Activated CD8-positive, alpha-beta memory T cell treated with anti-CD3 and anti-CD28 coated beads, Interleukin-2, amount 50 U/mL, for 48 hours (primary cell): ENCODE results near the gene GLRA1.
"Not testable (repeated sequence)": the region's sequence is repeated elsewhere in the genome, so short reads cannot be mapped to it uniquely, and the experiment has no call there.

ENCODE experiments used
- DNase-seq: peaks from one replicate; pipeline ENCODE4 v3.0.0-alpha.2; 2020

The GLRA1 gene

DNA sequence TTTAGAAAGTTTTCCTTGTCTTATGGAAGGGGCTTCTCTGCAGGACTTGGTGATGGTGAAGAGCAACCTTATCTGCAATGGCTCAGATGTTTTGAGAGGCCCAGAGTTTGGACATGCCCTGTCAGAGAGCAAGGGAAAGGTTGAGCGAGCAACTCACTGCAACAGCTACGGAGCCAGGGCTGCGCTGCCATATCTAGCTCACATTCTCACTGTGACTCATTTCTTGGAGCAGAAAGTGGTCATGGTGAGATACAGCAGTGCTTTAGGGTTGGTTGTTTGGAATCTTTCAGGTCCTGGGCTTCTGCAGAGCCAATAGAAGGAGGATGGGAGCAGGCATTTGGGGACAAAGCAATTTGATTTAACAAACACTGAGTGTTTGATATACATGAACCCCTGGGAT is 12.3 kb downstream of the GLRA1 start:
- DNase-seq = no peak

DNA sequence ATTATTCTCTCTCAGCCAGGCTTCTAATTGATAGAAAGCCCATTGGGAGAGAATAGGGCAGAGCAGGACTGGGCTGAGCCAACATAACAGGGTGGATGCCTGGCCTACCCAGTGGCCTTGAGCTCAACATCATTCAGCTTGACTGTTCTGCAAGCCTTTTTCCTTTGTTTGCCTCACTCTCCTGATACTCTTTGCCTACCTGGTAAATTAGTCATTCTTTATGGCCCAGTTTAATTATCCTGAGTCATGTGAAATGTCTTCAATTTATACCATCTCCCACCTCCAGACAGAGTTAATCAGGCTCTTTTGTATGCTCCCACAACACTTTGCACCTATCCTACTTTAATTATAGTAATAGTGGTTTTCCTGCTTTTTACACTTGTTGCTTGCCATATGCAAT is 13.6 kb downstream of the GLRA1 start:
- DNase-seq = no peak

DNA sequence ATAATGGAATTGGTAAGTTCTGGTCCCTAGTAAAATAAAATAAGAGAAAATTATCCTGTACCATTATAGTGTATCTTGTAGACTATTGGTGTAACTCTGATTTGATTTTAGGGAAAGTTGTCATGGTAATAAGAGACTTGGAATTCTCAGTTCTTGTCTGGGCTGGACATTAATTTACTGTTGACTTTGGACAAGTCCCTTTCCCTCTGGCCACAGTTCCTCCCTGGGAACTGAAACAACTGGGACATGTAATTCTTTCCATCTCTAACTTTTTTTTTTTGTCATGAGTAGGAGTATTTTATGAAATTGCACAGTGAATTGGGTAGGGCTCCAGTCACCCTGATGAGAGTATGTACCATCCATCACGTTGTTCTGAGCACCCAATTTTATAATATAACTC is 15.0 kb downstream of the GLRA1 start:
- no peak for DNase-seq

DNA sequence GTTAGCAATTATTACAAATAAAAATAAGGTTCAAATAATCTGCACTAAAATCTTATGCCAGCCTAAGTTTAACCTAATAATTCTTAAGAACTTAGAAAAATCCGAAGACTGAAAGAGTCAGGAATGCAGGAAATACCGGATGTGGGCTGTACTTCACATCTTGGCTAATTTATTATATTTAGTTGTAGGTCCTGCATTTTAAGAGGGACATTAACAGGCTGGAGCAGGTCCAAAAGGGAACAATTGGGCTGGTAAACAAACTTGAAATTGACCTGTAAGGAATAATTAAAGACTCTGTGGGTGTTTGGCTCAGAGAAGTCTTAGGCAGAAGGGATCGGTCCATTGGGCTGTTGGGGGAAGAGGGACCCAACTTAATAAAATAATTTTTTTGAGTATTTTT is 18.4 kb downstream of the GLRA1 start:
- no peak for DNase-seq

DNA sequence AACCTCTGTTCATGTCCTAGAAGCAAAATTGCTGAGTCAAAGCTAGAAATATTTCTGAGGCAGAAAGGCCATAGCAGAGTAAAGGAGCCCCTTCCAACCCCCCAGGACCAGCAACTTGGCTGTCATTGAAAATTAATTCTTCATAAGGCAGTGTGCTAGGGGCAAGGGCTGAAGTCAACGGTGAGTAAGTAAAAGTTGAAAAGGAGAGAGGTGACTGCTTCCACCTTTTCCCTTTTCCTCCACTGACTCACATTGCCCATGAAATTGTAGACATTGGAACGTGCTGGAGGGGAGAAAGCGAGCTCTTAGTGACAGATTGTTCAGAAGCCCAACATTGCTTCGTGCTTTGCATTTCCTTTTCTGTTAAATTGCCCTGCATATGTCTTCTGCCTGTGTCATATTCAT is 19.1 kb downstream of the GLRA1 start:
- DNase-seq = no peak

DNA sequence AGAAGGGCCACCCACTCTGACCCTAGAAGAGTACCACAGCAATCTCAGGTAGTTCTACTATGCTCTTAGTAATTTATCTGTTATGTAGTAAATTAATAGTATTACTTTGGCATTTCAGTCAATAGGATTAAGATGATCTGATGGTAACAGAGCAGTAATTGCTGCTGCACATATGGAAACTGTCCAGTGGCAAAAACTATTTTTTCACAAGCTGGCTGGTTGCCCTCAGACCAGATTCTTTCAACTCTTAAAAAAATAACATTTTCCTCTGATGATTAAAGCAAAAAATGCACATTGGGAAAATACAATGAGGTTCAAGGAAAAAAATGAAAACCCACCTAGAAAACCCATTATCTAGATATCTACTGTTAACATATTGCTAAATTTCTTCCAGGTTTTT is 19.7 kb downstream of the GLRA1 start:
- no peak for DNase-seq

DNA sequence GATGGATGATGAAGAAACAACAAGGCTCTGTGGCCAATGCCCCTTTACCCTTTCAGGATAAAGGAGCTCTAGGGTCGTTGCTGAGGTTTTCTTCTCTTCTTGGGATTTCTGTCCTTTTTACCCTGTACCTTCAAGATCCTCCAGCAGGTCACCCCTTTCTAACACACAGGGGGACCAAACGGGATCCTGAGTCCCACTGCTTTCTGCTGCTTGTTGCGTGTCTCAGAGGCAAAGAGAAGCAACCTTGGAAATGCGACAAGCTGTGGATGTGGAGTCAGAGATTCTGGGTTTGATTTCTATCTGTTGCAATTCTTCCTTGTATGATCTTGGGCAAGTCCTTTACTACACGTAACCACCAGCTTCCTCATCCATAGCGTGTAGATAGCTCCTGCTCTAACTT is 20.5 kb downstream of the GLRA1 start:
- no peak for DNase-seq

DNA sequence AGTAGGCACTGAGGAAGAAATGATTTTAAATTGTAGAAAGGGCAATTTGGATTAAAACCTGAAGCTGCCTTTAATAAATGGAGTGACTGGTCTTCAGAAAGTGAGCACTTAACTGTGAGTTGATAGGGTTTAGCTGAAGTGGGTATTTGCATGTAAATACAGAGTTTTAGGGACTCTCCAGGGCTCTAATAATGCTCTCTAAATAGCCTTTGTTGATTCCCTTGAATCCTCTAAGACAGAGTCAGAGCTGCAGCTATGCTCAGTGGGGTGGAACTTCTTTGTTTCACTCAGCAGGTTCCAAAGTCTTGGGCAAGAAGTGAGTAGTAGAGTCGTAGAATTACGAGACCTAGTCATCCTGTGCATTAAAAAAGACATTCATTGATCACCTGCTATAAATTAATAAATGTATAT is 21.4 kb downstream of the GLRA1 start:
- no peak for DNase-seq

DNA sequence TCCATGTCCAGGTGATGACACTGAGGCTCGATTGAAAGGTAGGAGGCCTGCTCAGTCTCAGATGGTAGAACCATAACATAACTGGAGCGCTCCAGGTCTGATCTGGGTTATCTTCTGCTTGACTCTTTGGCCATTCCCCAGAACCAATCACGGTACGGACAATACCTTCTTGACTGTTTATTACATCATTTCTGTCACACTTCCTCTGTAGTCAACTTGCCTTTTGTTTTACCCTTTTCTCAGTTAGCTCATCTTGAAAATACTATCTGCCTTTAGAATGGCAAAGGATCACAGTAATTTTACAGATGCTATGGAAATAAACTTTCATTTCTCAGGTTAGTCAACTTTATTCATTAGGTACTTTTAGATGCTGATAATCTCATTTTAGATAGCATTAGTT is 22.4 kb downstream of the GLRA1 start:
- DNase-seq = no peak

DNA sequence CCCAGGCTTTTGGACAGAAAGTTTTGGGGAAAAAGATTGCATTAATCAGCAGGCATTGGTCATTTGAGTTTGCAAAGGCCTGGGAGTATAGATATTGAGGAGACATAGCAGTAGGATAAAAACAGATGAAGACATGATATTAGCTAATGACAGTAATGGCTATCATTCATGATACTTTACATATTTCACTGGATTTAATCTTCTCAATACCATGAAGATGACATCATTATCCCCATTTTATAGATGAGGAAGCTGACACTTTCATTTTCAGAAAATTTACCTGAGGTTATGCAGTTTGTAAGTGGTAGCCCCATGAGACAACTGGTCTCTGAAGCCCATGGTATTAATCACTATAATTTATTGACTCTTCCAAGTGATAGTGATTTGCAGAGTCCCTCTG is 23.0 kb downstream of the GLRA1 start:
- no peak for DNase-seq

DNA sequence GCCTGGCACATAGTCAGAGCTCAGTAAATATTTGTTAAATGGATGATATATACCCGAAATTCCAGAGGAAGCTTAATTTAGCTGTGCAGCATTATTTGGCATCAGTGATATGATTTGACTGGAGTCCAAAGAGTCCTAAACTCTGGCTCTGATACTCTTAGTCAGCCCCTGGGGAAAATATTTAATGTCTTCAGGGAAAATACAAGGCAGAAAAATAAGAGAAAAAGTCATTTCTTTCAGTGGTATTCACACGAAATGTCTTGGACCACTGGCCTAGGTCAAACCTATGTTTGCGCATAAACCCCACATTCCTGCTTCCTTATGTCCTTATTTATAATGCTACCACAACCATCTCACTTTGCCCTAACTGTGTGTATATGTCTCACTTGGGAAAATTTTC is 23.8 kb downstream of the GLRA1 start:
- no peak for DNase-seq

DNA sequence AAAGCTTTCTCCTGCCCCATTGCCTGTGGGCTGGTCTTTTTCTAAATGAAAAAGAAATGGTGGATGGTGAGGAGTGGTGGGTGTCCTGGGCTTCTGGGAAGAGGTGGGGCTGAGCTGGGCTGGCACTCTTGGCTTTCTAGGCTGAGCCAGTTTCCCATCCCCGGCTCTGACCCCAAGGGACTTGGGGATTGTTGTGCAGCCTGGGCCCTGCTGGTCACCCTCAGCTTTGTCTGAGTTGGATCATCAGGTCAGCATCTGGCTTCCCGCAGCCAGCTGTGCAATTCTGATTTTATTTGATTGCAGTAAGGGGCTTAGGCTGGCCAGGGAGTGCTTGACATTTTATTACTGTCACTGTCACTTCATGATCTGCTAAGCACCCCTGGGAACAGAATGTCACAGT is 25.3 kb downstream of the GLRA1 start:
- DNase-seq = no peak

DNA sequence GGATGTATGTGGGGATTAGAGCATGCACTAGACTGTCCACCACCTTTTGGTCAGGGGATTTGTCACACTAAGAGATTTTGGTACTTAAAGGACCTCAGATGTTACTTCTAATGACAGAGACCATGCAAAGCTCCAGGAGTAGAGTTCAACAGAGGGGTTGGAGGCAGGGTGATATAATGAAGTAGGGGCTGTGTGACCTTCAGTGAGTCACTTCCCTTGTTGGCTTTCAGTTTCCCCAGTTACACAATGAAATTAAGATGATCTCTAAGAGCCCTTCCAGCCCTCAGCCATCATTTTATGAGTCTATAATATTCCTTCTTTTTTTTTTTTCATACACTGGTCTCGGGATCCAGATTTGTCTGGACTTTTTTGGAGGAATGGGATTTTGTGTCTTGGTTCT is 26.8 kb downstream of the GLRA1 start:
- no peak for DNase-seq

DNA sequence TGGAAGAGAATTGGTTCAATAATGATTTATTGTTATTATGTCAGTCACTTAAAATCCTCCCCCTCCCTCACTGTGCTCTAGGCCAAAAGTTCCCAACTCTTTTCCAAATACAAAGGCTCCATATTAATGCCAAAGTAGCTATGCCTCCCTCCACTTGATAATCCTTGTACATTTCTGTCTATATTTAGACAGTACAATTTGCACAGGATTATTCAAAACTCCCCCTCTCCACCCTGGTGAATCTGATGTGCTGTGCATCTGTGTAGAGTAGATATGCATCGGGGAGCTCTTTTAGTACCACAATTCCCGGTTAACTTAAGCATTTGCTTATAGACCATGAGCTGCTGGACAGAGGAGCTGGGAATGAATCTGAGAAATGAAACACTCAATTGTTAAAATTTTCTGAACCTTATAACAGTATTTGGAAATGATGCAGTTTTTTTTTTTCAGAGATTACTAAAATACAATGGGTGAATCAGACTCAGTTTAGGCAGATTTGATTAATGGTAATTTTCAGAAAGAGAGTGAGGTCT is 27.6 kb downstream of the GLRA1 start:
- DNase-seq = no peak

DNA sequence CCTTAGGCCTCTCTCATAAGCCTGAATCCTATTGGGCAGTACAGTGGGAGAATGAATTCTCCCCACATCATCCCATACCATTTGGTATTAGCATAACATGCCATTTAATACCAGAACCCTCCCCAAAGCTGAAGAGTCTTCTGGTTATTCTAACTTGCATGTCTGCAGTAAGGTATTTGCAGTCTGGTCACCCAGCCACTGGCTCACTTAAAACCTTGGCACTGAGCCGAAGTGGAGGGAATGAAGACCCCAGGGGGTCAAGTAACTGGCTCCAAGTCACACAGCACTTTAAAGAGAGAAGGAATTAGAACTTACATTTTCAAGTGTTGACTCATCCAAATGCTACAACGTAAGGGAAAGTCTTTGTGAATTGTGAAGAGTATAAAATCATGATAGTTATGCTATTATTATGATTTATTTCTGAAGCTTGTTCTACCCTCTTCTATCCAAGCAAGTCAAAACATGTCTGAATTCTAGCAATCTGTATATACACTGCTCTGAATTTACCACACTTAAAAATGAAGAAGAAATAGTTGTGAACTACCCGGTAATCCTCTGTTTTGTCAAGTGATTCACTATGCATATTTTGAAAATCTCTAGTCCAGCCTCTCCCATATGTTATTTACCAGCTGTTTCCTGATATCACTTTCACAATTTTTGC is 28.5 kb downstream of the GLRA1 start:
- DNase-seq = no peak

DNA sequence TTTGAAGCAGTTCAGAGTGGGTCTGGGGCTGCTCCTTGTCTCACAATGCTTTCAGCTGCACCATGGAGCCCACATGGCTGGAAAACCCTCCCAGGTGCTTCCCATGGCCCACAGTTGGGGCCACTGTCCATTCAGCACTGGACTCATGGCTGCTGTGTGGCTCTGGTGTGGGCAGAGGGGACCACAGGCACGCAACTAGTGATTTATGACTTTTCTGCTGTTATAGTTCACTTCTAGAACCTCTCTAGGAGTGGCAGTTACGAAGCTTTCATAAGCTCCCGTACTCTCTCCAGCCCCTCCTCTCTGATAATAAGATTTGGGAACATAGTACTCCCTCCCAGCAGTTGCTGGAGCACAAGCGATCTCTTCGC is 29.0 kb downstream of the GLRA1 start:
- DNase-seq = no peak

DNA sequence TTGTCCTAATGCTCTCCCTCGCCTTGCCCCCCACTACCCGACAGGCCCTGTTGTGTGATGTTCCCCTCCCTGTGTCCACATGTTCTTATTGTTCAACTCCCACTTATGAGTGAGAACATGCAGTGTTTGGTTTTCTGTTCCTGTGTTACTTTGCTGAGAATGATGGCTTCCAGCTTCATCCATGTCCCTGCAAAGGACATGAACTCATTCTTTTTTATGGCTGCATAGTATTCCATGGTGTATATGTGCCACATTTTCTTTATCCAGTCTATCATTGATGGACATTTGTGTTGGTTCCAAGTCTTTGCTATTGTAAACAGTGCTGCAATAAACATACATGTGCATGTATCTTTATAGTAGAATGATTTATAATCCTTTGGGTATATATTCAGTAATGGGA is 31.2 kb downstream of the GLRA1 start:
- DNase-seq = not testable (repeated sequence)

DNA sequence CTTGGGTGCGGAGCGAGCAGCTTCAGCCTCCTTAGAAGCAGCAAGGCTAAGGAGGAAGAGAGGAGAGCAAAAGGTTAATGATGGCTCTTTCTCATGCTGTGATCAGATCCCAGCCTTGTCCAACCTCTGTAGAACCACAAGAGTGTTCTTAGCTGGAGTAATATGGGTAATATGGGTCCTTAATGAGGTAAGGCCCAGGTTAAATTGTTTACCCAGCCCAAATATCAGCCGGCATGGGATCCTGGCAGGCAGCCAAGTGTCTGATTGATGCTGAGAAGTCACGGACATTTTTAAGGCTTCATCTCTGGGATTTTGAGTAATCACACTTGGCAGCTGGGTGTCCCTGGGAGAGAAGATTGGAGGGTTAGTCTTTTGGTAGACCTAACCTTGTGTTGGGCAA is 32.3 kb downstream of the GLRA1 start:
- no peak for DNase-seq

DNA sequence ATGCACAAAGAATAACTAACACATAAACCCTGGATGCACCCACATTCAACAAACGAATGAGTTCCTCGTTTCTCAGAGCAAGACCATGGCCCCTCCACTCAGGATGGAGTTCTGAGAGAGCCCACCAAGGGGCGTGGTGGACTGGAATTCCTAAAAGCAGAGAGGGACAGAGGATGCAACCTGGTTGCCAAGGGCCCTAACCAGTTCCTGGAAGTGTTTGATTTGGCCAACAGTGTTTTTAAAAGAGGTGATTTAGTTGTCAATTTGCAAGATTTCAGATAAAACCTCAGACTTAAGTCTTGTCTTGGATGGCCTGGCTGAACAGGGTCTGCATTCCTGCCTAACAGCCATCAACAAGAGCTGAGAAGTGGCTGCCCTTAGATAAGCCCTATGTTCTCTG is 34.4 kb downstream of the GLRA1 start:
- DNase-seq = no peak

DNA sequence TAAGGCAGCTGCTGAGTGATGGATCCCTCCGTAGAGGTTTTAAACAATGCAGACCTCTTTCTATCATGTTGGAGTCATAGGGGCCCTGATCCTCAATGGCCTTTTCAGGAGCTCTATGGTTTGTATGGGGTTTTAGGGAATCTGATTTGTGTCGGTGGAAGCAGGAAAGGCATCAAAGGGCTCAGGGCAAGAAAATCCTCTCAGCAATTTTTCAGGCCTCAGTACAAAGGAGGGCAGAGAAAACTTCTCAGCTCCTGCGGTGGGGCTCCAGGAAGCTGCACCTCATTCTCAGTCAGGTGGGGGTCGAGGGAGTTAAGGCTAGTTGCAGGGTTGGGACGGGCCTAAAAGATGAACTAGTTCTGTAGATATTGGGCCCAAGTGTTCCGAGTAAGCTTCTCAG is 35.0 kb downstream of the GLRA1 start:
- DNase-seq = no peak

DNA sequence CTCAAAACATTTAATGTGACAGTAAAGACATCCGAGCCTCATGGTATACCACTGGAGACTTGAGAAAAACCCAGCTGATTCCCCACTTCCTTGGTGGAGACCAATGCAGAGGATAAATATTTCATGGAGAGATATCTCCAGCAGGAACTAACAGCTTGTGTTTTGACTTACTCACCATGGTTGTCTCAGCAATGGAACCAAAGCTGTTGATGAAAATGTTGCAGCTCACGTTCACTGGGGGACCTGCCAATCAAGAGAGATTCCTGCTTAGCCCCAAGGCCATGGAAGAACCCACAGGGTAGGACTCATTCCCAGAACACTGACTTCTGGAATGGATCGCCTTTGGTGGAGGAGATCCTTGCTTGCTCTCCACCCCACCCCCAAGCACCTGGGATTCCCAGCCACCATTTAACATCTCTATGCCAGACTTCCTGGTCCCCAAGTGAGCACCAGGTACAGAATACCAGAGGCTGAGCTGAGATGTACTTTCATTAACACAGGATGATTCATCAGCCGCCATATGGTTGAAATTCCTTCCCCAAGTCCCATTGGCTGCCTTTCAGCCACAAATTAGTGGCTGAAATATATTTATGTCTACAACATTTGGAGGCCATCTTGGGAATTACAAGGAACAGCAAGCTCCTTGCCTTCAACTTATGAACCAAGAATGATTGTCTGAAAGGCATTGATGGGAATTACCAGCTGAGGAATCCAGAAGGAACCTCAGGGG is 37.9 kb downstream of the GLRA1 start:
- DNase-seq = no peak

DNA sequence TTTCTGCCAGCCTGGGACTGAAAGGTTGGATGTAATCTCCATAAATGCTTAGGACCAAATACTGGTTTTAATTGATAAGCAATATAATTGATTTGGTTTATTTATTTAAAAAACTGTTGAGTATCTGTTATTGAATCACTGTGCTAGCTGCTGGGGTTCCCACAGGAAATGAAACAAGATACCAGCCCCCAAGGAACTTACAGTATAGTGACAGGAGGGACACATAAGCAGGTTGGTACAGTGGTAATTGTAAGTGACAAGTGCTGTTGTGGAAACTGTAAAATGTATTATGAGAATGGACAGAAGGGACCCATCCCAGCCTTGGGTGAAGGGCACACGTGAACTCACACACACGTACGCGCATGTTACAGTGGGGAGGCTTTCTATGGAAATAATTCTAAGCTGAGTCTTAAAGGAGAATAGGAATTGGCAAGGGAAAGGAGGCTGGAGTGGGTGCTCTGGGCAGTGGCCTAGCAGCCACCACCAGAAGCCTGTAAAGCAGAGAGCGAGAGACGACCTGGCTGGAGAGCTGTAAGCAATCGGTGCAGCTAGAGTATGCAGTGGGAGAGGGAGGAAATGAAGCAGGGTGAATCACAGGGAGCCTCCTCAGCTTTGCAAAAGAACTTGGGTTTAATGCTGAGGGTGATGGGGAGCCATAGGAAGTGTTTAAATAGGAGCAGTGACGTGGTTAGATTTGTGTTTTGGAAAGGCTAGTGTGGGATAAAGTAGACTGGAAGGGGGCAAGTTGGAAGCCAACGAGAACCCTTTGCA is 39.3 kb downstream of the GLRA1 start:
- DNase-seq = no peak

DNA sequence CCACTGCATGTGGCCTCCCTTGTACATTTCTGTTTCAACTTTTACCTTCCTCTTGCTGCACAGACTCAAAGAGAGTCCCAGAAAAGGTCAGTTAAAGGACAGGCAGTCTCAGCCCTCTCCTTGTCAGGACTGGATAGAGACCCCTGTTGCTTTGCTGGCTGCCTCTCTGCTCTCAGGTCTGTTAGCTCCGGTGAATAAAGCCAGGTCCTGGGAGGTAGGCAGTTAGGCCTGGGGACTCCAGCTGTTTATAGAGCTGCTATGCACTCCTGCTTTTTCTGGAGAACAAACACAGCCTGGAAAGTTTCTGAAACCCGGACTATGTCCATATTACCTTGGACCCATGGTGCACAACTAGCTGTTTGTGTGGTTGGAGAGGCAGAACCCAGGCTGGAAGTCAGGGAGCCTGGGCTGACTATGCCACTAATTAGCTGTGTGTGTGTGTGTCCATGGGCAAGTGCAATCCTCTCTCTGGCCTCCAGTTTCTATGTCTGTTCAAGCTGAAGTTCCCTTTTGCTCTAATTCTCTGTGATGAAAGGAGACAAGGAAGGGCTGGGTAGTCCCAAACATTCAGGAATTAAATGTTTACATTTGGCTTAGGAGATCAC is 42.9 kb downstream of the GLRA1 start:
- DNase-seq = no peak

DNA sequence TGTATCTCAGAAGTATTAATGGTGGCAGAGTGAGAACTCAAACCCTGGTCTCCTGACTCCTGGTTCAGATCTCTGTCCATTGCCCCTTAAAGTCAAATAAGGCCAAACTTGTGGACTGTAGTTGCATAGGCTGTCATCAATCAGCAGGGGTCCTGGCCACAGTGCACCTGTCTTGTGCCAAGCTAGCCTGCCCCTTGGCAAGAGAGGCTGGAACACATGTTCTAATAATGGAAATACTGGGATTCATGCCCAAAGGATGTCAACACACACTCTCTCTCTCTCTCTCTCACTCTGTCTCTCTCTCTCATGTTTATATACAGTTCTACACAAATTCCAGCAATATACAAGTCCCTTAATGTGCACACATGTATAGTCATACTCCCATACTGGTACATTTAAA is 44.3 kb downstream of the GLRA1 start:
- DNase-seq = no peak
